CD14-positive monocyte (primary cell): ENCODE data around the gene FYTTD1. TPM values are rescaled to one million over a fixed set of nuclear protein-coding genes. Genes with fewer than 3 reads are reported as not detected.
"Not testable (repeated sequence)": the region's sequence is repeated elsewhere in the genome, so short reads cannot be mapped to it uniquely, and the experiment has no call there.

ENCODE experiments used
- DNase-seq, 3 donors: peaks; one replicate each; pipeline ENCODE4 v3.0.0-alpha.2; 2011 to 2022
- H2AFZ ChIP-seq: 2 replicates; pipeline ENCODE4 v1.6.0; 2012; ENCODE audit warnings: mild to moderate bottlenecking, low read depth, low read length, inconsistent platforms; ENCODE audit not compliant: insufficient read depth, poor library complexity, severe bottlenecking
- H3K27ac ChIP-seq, 2 donors: 1 replicate in 1 of 2; 2 replicates in 1 of 2; pipeline ENCODE4 v1.5.1; 2012 to 2013; ENCODE audit warnings: low read length in 2 of 2, control low read depth in 1 of 2, inconsistent platforms in 1 of 2, low read depth in 1 of 2, mild to moderate bottlenecking in 1 of 2
- H3K27me3 ChIP-seq, 2 donors: one replicate each; pipeline versions ENCODE4 v1.6.0 to v1.6.1; 2011 to 2013; ENCODE audit warnings: low read length in 2 of 2; ENCODE audit not compliant: control insufficient read depth in 2 of 2, insufficient read depth in 2 of 2
- H3K36me3 ChIP-seq, 2 donors: replicated peaks in 1 of 2; 1 replicate in 1 of 2; 2 replicates in 1 of 2; pipeline versions ENCODE4 v1.5.1 to v1.6.1; 2012 to 2013; ENCODE audit warnings: low read length in 2 of 2, control low read depth in 1 of 2, inconsistent platforms in 1 of 2, mild to moderate bottlenecking in 1 of 2; ENCODE audit not compliant: insufficient read depth in 2 of 2, control insufficient read depth in 1 of 2
- H3K4me1 ChIP-seq, 2 donors: 1 replicate in 1 of 2; 2 replicates in 1 of 2; pipeline versions ENCODE4 v1.5.1 to v1.6.1; 2012 to 2013; ENCODE audit warnings: low read length in 2 of 2, control low read depth in 1 of 2, inconsistent platforms in 1 of 2, mild to moderate bottlenecking in 1 of 2, moderate library complexity in 1 of 2; ENCODE audit not compliant: insufficient read depth in 2 of 2, control insufficient read depth in 1 of 2
- H3K4me2 ChIP-seq: replicated peaks from 2 replicates; pipeline ENCODE3; 2012; ENCODE audit warnings: low read length, moderate library complexity, mild to moderate bottlenecking; ENCODE audit not compliant: poor library complexity, severe bottlenecking; ENCODE audit errors: extremely low read depth
- H3K4me3 ChIP-seq, 3 experiments: fragments of 200-600 bp in 1 of 3; sonication (generic) in 1 of 3; replicated peaks in 1 of 3; 1 replicate in 2 of 3; 2 replicates in 1 of 3; pipeline ENCODE4 v1.5.1; 2011 to 2013; ENCODE audit warnings: low read length in 3 of 3, mild to moderate bottlenecking in 3 of 3, control low read depth in 2 of 3, low read depth in 2 of 3, inconsistent platforms in 1 of 3, moderate library complexity in 1 of 3
- H3K79me2 ChIP-seq: 2 replicates; pipeline ENCODE4 v1.6.0; 2012; ENCODE audit warnings: mild to moderate bottlenecking, control low read depth, inconsistent platforms, low read length, moderate library complexity; ENCODE audit not compliant: insufficient read depth
- H3K9ac ChIP-seq: 2 replicates; pipeline ENCODE4 v1.6.0; 2017; ENCODE audit warnings: low read length, mild to moderate bottlenecking; ENCODE audit not compliant: insufficient read depth, poor library complexity, severe bottlenecking
- H3K9me3 ChIP-seq, 2 donors: replicated peaks in 1 of 2; 1 replicate in 1 of 2; 2 replicates in 1 of 2; pipeline versions ENCODE4 v1.5.1 to v1.6.1; 2012 to 2013; ENCODE audit warnings: low read length in 2 of 2, control low read depth in 1 of 2; ENCODE audit not compliant: control insufficient read depth in 1 of 2, insufficient read depth in 1 of 2
- H4K20me1 ChIP-seq: 2 replicates; pipeline ENCODE4 v1.6.0; 2012; ENCODE audit warnings: mild to moderate bottlenecking, low read length, control low read depth, moderate library complexity; ENCODE audit not compliant: insufficient read depth
- H3K27ac Mint-ChIP-seq, 7 donors: one replicate each; pipeline ENCODE4 v1.8.0; 2020; ENCODE audit warnings: mild to moderate bottlenecking in 7 of 7, mixed read lengths in 7 of 7, moderate library complexity in 6 of 7, inconsistent platforms in 2 of 7
- H3K27me3 Mint-ChIP-seq, 3 donors: one replicate each; pipeline ENCODE4 v1.8.0; 2021 to 2022; ENCODE audit warnings: low read depth in 3 of 3, mild to moderate bottlenecking in 3 of 3, mixed read lengths in 3 of 3, moderate library complexity in 3 of 3, inconsistent platforms in 1 of 3
- H3K36me3 Mint-ChIP-seq, 2 donors: one replicate each; pipeline ENCODE4 v1.8.0; 2020; ENCODE audit warnings: mixed read lengths in 2 of 2, inconsistent platforms in 1 of 2, mild to moderate bottlenecking in 1 of 2
- H3K4me1 Mint-ChIP-seq: one replicate; pipeline ENCODE4 v1.8.0; 2020; ENCODE audit warnings: mild to moderate bottlenecking, mixed read lengths
- H3K4me3 Mint-ChIP-seq, 2 donors: one replicate each; pipeline ENCODE4 v1.8.0; 2020; ENCODE audit warnings: mild to moderate bottlenecking in 2 of 2, mixed read lengths in 2 of 2, moderate library complexity in 1 of 2
- H3K9me3 Mint-ChIP-seq, 7 donors: one replicate each; pipeline ENCODE4 v1.8.0; 2020 to 2022; ENCODE audit warnings: mixed read lengths in 7 of 7, mild to moderate bottlenecking in 6 of 7, moderate library complexity in 6 of 7, inconsistent platforms in 2 of 7
- CTCF ChIP-seq: fragments of 200-600 bp; IDR thresholded peaks from one replicate; pipeline ENCODE4 v1.8.0; 2022; ENCODE audit warnings: antibody characterized with exemption, mild to moderate bottlenecking
- WGBS: methylation state at CpG from one replicate; pipeline ENCODE4 v1.1.5; 2013; ENCODE audit warnings: missing lambda C conversion rate; ENCODE audit not compliant: insufficient coverage; 5-methylcytosine and 5-hydroxymethylcytosine counted together
- intact Hi-C, 2 donors: fragments of 100-400 bp; cut with micrococcal nuclease; formaldehyde crosslinking; loops; one replicate each; pipeline versions ENCODE4 v1.15.0 to v1.15.1; 2023
- polyA plus RNA-seq, 3 donors: library from polyadenylated mRNA; depleted of rRNA in 1 of 3; unstranded in 2 of 3; stranded (reverse) in 1 of 3; fragments of 300-500 nt in 2 of 3; fragments of >200 nt in 1 of 3; fragmentation: Illumina TruSeq in 2 of 3; gene quantifications; 1 replicate in 2 of 3; 2 replicates in 1 of 3; pipeline ENCODE4 v1.2.3, GENCODE V29; 2012 to 2021

Gene FYTTD1
- polyA plus RNA-seq, 3 donors, result 11.5 to 73.2 (median 59.4) TPM

GRCh38 chr3:197728487-197728886, 21.2 kb upstream of the FYTTD1 start:
- H3K36me3 Mint-ChIP-seq, result peaks cover 12 to 22% of the 10 kb centered on the region in 2 donors

GRCh38 chr3:197730200-197730599, 19.5 kb upstream of the FYTTD1 start:
- peaks cover 0 to 4% (median 0%) of the 10 kb centered on the region in 3 donors for H3K27me3 Mint-ChIP-seq
- no peak overlapping the region for H2AFZ ChIP-seq
- H3K4me3 ChIP-seq, result no peak overlapping the region
- no peak overlapping the region for H3K27ac Mint-ChIP-seq
- TF ChIP-seq CTCF, result no peak
- H3K36me3 ChIP-seq, result peaks cover 3 to 5% of the 10 kb centered on the region in 2 donors
- no peaks in the 10 kb centered on the region for H3K9me3 ChIP-seq
- intact Hi-C loops, result no loop called here
- H3K4me1 Mint-ChIP-seq, result peaks cover 33% of the 10 kb centered on the region
- peaks cover 0 to 2% (median 0%) of the 10 kb centered on the region in 7 donors for H3K9me3 Mint-ChIP-seq
- H3K36me3 Mint-ChIP-seq, result peaks cover 15 to 22% of the 10 kb centered on the region in 2 donors
- no peak overlapping the region for H3K4me3 Mint-ChIP-seq
- no peak overlapping the region for H3K4me2 ChIP-seq
- WGBS, result no CpG with 5 or more reads among the region's 2 CpGs
- no peak for DNase-seq
- peaks cover 64% of the 10 kb centered on the region for H3K79me2 ChIP-seq
- peaks cover 23 to 27% of the 10 kb centered on the region in 2 donors for H3K4me1 ChIP-seq
- H4K20me1 ChIP-seq, result peaks cover 65% of the 10 kb centered on the region
- H3K9ac ChIP-seq, result no peak overlapping the region
- no peaks in the 10 kb centered on the region for H3K27me3 ChIP-seq
- no peak overlapping the region for H3K27ac ChIP-seq

More at GRCh38 chr3:197728487-197728886, 21.2 kb upstream of the FYTTD1 start:
- H3K9me3 ChIP-seq, result no peaks in the 10 kb centered on the region
- peaks cover 0 to 2% (median 0%) of the 10 kb centered on the region in 7 donors for H3K9me3 Mint-ChIP-seq
- intact Hi-C loops, result no loop called here
- H2AFZ ChIP-seq, result peak overlapping the region; percentile 17
- peak overlapping the region in 6 of 7 donors; percentile 11 to 72 (median 37) for H3K27ac Mint-ChIP-seq
- peaks cover 62% of the 10 kb centered on the region for H3K79me2 ChIP-seq
- H3K27ac ChIP-seq, result peak overlapping the region in 1 of 2 donors; percentile 30
- H3K4me2 ChIP-seq, result peak overlapping the region; percentile 46
- no peak for TF ChIP-seq CTCF
- peaks cover under 1 to 5% of the 10 kb centered on the region in 2 donors for H3K36me3 ChIP-seq
- H3K27me3 Mint-ChIP-seq, result peaks cover 0 to 4% (median 0%) of the 10 kb centered on the region in 3 donors
- no peaks in the 10 kb centered on the region for H3K27me3 ChIP-seq
- H3K4me3 Mint-ChIP-seq, result peak overlapping the region; percentile 56 to 80
- H3K4me1 ChIP-seq, result peaks cover 20 to 25% of the 10 kb centered on the region in 2 donors
- H3K4me1 Mint-ChIP-seq, result peaks cover 36% of the 10 kb centered on the region
- H3K9ac ChIP-seq, result no peak overlapping the region
- 29% methylated on average over 5 of the region's 8 CpGs for WGBS
- peak overlapping the region in 1 of 3 experiments; percentile 23 for H3K4me3 ChIP-seq
- peaks cover 73% of the 10 kb centered on the region for H4K20me1 ChIP-seq
- peak in 1 of 3 donors; percentile 19 for DNase-seq

- WGBS, result no CpG with 5 or more reads among the region's 5 CpGs
- H3K4me3 ChIP-seq, H3K27me3 Mint-ChIP-seq, H2AFZ ChIP-seq, H3K9ac ChIP-seq, H3K4me2 ChIP-seq, H3K27ac Mint-ChIP-seq, H3K9me3 ChIP-seq, DNase-seq, H3K27me3 ChIP-seq, intact Hi-C loops, H3K36me3 ChIP-seq, H3K4me3 Mint-ChIP-seq, H3K27ac ChIP-seq, H3K9me3 Mint-ChIP-seq: not testable (repeated sequence)
- H3K79me2 ChIP-seq, result peaks cover 64% of the 10 kb centered on the region
- H3K4me1 ChIP-seq, result peaks cover 29 to 33% of the 10 kb centered on the region in 2 donors
- H3K36me3 Mint-ChIP-seq, result peaks cover 15 to 20% of the 10 kb centered on the region in 2 donors
- H3K4me1 Mint-ChIP-seq, result peaks cover 39% of the 10 kb centered on the region
- peaks cover 63% of the 10 kb centered on the region for H4K20me1 ChIP-seq
Measured at GRCh38 chr3:197730770-197731169, 18.9 kb upstream of the FYTTD1 start.
